Suprapubic skin (tissue), 3 donors: ENCODE measurements around the gene SLC1A3.

Experiments
- CTCF ChIP-seq, 2 donors: fragments of 200-600 bp in 1 of 2; fragments of 450-650 bp in 1 of 2; sonication (generic) in 1 of 2; IDR thresholded peaks; one replicate each; pipeline ENCODE4 v1.5.1; 2016 to 2019; ENCODE audit warnings: antibody characterized with exemption in 2 of 2, mild to moderate bottlenecking in 1 of 2, moderate library complexity in 1 of 2
- EP300 ChIP-seq: sonication (generic); formaldehyde crosslinking; IDR thresholded peaks from one replicate; pipeline ENCODE4 v1.6.1; 2017; ENCODE audit warnings: antibody characterized with exemption
- POLR2A ChIP-seq, 2 donors: fragments of 450-650 bp; IDR thresholded peaks; one replicate each; pipeline ENCODE4 v1.6.1; 2017; ENCODE audit warnings: antibody characterized with exemption in 2 of 2, mild to moderate bottlenecking in 2 of 2, moderate library complexity in 2 of 2

- TF ChIP-seq CTCF (IDR thresholded peaks at IDR 0.05): no peak
- no peak for TF ChIP-seq EP300
- TF ChIP-seq POLR2A (IDR thresholded peaks at IDR 0.05): no peak
Measured at GRCh38 chr5:36655161-36655560, 48.8 kb downstream of the SLC1A3 start.
